NCI-H1694 (cell line): ENCODE measurements around the gene KRT13.

Source experiments
- DNase-seq: peaks from one replicate; lab custom pipeline; 2025; lab: John Stamatoyannopoulos, UW

KRT13 gene

GRCh38 chr17:41494524-41494923, 10.9 kb downstream of the KRT13 start:
- no peak for DNase-seq

DNA sequence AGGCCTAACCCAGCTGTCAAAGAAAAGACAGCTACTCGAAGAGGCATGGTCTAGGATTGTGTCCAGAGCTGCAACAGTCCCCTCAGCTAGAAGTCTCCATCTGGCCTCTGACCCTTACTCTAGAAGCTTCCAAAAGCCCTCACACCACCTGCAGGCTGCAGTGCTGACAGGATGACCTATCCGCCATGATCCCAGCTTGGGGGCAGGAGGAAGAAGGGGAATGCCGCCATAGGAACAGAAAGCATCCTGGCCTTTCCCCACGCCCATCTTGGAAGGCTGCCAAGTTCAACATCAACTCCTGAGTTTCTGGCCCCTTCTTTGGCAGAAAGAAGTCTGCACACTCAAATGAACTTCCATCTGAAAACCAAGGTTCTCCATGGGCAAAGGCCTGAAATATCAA, 12.6 kb downstream of the KRT13 start:
- no peak for DNase-seq

DNA sequence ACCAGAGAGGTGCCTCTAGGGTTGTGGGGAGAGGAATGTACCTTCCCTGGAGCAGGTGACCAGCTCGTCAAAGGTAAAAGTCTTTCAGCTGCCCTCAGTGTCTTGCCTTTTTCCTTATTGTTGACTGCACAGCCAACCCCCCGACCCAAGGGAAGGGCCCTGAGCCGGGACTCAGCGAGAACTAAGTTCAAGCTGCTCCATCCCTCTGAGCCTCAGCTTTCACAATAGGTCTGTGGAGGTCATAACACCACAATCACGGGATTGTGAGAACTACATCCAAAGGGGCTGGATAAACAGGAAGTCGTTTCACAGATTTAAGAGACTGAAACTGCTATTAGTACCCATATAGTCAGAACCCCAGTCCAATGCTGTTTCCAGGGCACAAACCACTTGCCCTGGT, 13.1 kb downstream of the KRT13 start:
- no peak for DNase-seq

DNA sequence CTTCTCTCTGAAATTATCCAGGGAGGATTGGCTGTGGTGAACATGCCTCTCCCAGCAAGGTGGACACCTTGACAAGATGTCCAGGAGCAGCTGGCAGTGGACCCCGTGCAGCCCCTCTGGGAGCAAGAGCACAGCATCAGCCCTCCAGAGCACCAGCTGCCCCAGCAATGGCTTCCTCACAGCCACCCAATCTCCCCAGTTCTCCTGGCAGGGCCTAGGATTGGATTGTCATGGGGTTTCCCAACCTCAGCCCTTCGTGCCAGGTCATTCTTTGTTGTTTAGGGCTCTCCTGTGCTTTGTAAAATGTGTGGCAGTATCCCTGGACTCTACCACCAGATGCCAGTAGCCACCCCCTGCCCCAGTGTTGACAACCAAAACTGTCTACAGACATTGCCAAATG, 13.9 kb downstream of the KRT13 start:
- no peak for DNase-seq

DNA sequence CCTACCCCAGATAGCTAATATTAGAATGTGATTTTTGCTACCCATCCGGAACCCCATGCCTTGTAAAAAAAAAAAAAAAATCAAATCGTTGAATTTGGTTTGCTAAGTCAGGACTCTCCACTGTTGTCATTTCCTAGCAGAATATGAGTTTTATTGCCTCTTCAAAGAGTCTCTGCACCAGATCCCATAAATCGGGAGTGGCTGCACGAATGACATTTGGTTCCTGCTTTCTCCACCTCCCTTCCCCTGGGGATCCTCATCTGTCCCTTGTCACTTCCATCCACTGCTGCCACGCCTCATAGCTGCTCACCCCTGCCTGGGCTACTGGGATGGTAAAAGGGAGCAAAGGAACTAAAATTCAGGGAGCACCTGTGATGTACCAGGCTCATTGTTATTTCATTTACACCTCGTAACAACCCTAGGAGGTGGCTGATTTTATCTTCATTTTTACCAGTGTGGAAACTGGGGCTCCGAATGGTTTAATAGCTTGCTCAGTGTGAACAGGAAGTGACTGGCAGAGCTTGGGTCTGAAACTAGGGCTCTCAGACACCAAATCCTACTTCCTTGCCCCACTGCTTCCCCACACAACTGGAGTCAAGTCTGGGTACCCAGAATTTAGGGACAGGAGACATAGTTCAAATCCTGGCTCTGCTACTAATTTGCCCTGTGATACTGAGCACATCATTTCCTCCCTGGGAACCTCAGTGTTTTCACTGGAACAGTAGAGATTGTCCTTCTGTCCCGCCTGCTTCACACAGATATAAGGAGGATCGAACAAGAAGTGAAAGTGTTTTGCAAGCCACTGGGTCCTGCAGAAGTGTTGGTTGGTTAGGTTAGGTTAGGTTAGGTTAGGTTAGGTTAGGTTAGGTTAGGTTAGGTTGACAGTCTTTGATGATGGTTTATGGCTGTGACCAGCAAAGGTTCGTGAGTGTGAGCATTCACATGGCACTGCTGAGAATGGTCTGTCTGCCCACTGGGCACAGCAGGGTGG, 15.1 kb downstream of the KRT13 start:
- DNase-seq = no peak

- no peak for DNase-seq
Observed at GRCh38 chr17:41489531-41489930, 15.9 kb downstream of the KRT13 start, which contains the start of gene KRT36. Gene KRT36, minus strand, starts transcription at chr17:41489910. Its CDS starts 46 bp downstream, at chr17:41489864.

GRCh38 chr17:41486809-41487530, 18.4 kb downstream of the KRT13 start:
- no peak for DNase-seq

DNA sequence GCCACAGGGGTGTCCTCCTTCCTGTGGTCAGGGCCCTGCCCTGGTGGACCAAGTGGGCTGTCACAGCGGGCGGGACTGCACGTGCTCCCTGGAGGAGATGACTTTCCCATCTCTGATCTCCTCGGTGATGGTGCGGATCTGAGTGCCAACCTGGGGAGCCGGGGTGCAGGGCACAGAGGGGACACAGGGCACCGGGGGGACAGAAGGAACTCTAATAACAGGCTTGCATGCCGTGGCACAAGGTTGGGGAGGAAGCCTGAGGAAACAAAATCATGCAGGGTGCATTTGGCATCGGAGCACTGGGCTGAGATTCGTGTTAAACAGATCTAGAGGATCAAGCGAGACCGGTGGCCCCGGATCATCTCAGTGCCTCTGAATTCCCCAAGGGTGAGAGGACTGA, 19.1 kb downstream of the KRT13 start:
- no peak for DNase-seq

DNA sequence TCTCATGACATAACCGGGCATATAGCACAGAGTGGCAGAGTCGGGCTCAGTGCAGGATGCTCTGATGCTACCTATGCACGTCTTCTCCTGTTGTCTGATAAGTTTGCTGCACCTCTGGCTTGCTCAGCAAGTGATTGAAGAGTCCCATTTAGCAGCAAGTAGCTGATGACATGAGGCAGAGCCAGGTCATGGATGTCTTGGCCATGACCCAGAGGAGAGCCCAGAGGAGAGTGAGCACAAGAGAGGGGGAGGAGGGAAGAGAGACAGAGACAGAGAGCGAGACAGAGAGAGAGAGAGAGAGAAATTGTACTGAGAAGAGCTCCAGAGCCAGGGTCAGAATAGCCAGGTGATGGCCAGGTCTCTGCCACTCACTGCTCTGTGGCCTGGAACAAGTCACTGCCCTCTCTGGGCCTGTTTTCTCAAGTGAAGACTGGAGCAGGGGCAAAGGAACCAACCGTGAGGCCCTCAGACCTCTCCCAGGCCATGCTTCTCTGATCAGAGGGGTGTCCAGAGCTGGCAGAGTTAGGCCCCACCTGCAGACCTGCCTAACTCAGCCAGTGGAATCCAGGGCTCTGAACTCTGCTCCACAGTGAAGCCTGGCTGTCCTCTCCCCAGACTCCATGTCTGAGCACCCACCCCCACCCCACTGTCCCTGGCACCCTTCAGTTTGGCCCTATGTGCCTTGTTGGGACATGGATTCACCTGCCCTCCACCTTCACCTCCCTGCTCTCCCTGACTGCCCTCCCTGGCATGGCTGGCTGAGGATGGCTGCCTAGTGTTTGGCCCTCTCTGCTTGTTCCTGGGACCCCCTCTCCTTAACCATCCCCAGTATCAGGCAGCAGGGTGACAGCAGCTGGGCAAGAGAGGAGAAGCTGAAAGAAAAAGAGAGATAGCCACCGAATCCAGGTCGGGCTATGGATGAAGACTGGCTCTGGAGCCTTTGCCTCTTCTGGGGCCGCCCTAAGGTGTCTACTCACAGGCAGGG, 20.2 kb downstream of the KRT13 start:
- DNase-seq = no peak

GRCh38 chr17:41483991-41484826, 21.2 kb downstream of the KRT13 start:
- DNase-seq = no peak

- DNase-seq = no peak
Observed at GRCh38 chr17:41483531-41483930, 21.9 kb downstream of the KRT13 start.

GRCh38 chr17:41481036-41481435, 24.4 kb downstream of the KRT13 start, which contains the start of gene KRT35:
Gene KRT35, minus strand, starts transcription at chr17:41481151. Its CDS starts 54 bp downstream, at chr17:41481097.
- DNase-seq = no peak

GRCh38 chr17:41480581-41480980, 24.8 kb downstream of the KRT13 start:
- DNase-seq = no peak

DNA sequence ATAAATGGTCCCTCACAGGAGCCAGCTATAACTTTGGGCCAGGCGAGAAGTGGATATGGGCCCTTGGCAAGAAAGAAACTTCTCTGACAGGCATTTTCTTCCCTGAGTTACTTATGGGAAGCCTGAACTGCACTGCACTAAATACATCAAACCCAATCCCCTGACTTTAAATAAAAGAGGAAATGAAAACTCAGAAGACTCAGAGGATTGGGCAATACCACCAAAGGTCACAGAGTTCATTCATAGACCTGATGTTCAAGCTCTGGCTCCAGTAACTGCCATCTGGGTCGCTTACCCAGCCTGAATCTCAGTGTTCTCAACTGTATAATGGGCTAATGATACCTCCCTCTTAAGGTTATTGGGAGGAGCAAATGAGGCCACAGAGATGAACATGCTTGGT, 25.3 kb downstream of the KRT13 start:
- DNase-seq = no peak

DNA sequence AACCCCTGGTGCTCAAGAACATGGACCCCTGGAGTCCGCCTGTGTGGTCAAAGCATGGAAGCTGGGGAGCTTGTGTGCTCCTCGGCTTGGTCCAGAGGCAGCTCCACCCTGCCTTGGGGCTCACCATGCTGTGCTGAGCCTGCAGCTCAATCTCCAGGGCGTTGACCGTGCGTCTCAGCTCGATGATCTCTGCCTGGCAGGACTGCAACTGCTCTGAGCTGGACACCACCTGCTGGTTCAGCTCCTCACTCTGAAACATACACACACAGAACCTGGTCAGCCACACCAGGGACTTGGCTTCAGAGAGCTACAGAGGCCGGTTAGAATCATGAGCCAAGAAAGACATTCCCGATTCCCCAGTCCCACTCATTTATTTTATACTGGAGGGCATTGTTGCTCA, 27.2 kb downstream of the KRT13 start:
- no peak for DNase-seq

DNA sequence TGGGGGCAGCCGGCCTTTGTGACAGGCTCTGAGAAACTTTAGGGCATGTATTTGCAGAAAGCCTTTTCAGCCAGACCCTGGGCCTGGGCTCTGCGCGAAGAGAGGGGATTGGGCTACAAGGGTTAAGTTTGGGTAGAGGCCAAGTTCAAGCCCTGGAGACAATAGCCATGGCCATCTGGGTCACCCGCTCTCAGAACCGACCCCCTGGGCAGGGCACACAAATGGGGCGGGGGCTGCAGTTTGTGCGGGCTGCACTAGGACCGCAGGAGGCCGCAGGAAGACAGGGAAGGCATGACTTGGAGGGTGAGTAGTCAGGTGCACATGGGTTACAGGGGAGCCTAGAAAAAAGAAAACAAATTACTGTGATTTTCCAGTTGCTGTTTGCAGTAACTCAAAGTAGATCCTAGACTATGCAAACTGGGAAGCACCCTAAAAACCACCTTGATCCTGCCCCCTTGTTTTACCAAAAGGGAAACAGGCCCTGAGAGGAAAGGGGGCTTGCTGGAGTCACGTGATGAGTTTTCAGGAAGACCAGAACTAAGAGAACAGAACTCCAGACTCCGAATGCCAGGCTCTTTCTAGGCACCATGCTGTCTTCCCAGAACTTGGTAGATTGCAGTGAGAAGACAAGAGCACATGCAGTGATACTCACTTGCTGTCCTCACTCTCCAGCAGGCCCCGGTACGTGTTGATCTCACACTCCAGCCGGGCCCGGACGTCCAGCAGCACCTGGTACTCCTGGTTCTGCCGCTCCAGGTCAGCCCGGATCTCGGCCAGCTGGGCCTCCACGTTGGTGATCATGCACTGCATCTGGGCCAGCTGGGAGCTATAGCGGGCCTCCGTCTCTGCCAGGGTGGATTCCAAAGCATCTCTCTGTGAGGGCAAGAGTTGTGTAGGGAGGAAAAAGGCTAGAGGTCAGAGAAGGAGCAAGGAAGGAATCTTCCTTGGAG, 28.3 kb downstream of the KRT13 start:
- DNase-seq = no peak

DNA sequence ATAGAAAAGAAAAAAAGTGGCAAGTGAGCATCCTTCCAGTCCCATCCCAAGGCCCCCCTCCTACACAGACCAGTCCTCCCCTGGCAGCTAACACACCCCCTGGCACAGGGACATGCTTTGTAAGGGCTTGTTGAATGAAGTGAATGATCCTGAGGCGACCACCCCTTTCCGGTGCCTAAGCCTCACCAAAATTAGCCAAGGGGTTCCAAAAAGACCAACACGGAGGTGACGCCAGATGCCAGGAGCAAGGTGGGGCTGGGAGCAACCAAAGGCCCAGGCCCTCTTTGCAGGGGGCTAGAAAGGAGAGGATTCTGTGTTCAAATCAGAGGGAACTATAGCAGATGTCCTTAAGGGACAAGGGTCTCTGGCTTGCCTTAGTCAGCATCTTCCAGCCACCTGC, 30.0 kb downstream of the KRT13 start:
- no peak for DNase-seq

GRCh38 chr17:41474863-41475262, 30.5 kb downstream of the KRT13 start:
- no peak for DNase-seq

GRCh38 chr17:41468346-41468745, 37.1 kb downstream of the KRT13 start:
- DNase-seq = no peak

DNA sequence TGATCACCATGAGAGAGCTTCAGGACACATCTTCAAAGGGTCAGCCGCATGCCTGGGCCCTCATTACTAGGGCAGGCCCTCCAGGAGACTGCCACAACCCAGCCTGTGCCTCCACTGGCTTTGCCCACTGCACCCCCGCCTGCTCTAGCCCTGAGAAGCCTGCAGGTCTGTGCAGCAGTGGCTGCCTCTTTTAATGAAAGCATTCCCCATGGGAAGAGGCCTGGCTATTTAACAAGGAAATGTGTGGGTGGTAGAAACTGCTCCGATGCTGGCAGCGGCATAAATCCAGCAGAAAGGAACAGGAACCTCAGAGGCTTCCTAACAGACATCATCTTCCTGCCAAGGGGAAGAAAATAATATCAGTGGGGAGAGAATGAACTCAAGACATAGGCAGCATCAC, 37.9 kb downstream of the KRT13 start:
- no peak for DNase-seq
